Germinal center (tissue), 1 donor: ENCODE data around the gene SMCHD1.
"Not testable (repeated sequence)": the region's sequence is repeated elsewhere in the genome, so short reads cannot be mapped to it uniquely, and the experiment has no call there.

Experiments used
- DNase-seq: peaks from one replicate; pipeline ENCODE4 v3.0.0; 2012; ENCODE audit warnings: mixed read lengths, low spot score

Gene SMCHD1

DNA sequence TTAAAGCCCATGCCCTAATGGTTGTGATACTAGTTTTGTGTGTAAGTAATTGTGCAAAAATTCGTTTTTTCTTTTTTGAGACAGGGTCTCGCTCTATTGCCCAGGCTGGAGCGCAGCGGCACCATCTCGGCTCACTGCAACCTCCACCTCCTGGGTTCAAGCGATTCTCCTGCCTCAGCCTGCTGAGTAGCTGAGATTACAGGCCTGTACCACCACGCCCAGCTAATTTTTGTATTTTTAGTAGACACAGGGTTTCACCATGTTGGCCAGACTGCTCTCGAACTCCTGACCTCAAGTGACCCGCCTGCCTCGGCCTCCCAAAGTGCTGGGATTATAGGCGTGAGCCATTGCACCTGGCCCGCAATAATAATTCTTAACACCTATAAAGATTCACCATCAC, 196.9 kb downstream of the SMCHD1 start:
- not testable (repeated sequence) for DNase-seq

DNA sequence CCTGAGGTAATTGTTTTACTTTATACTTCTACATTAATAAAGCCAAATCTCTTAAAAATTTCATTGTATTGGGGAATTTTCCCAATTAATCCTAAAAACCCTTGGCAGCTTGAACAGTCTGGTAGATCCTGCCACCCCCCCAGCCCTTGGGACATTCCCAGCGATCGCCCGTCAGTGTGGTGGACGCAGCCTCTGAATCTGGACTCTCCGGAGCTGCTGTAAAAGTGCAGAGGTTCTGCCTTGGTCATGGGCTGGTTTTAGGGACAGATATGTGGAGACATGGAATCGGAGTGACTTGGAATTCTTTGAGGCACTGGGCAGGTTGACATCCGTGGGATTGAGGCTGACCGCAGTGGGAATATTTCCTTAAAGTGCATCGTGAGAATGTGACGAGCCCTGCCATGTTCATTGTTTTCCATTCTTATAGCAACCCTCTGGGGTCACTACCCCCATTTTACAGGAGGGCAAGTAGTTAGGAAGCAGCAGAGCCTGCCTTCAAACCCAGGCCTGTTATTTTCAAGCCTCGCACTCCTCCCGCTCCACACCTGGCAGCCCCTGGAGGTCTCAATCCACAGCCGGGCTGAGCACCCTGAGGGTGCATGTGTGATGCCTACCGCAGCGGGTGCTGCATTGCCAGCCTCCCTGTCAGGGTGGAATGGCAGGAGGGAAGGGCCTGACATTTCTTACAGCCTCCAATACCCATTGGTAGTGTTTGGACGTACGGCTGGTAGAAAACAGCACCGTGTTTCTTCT, 197.8 kb downstream of the SMCHD1 start:
- DNase-seq, result no peak

DNA sequence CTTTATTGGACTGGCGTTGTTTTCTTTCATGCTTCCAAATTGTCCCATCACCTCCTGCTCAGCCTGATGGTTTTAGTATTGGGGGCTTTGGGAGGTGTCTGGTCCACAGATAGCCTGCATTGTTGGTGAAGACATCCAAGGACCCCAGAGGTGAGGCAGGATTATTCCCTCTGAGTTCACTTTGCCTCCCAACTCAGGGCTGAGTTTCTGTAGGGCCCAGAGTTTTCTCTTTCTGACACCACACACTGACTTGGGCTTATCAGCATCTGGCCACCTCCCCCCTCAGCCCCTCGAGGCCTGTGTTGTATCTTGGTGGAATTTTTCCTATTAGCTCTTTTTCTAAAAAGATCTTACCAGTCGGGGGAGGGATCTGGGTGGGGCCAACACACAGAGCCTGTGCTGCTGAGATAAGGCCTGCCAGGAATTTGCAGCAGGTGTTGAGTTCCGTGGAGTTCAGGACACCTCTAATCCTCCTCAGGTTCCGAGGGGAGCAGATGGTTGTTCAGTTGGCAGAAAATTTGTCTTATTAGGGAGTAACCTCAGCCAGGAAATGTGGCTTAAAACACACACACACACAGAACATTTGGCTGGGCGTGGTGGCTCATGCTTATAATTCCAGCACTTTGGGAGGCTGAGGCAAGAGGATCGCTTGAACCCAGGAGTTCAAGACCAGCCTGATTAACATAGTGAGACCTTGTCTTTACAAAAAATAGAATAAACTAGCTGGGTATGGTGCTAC, 198.6 kb downstream of the SMCHD1 start:
- no peak for DNase-seq
